HG02759 (cell line): ENCODE measurements around the gene ZC3H12A.

ENCODE experiments used
- ATAC-seq: cut with Tn5 transposase; IDR thresholded peaks from one replicate; pipeline ENCODE4 v1.9.1; 2021; ENCODE audit warnings: mild to moderate bottlenecking, moderate library complexity; ENCODE audit not compliant: unreplicated experiment

The ZC3H12A gene

GRCh38 chr1:37474046-37474696 is at the start of gene ZC3H12A:
Gene ZC3H12A, plus strand, starts transcription at chr1:37474580. Its CDS starts 917 bp downstream, at chr1:37475497.
- ATAC-seq, result peak; percentile 61

GRCh38 chr1:37425221-37425620 is 49.2 kb upstream of the ZC3H12A start:
- ATAC-seq, result no peak

GRCh38 chr1:37429029-37429428 is 45.4 kb upstream of the ZC3H12A start:
- ATAC-seq, result no peak

GRCh38 chr1:37430103-37430985 is 44.0 kb upstream of the ZC3H12A start:
- ATAC-seq, result no peak

GRCh38 chr1:37432716-37433115 is 41.7 kb upstream of the ZC3H12A start:
- ATAC-seq, result no peak

- ATAC-seq, result no peak
Measured at GRCh38 chr1:37433171-37433570, 41.2 kb upstream of the ZC3H12A start.

GRCh38 chr1:37434292-37435225 is 39.8 kb upstream of the ZC3H12A start:
- peak; percentile 55 for ATAC-seq

GRCh38 chr1:37437087-37437486 is 37.3 kb upstream of the ZC3H12A start:
- no peak for ATAC-seq

GRCh38 chr1:37438037-37438868 is 36.1 kb upstream of the ZC3H12A start:
- no peak for ATAC-seq

- no peak for ATAC-seq
Measured at GRCh38 chr1:37438869-37439343, 35.5 kb upstream of the ZC3H12A start.

GRCh38 chr1:37439349-37439995 is 34.9 kb upstream of the ZC3H12A start:
- no peak for ATAC-seq

- no peak for ATAC-seq
Measured at GRCh38 chr1:37441490-37441889, 32.9 kb upstream of the ZC3H12A start.

GRCh38 chr1:37442139-37442538 is 32.2 kb upstream of the ZC3H12A start:
- no peak for ATAC-seq

- no peak for ATAC-seq
Measured at GRCh38 chr1:37442644-37443043, 31.7 kb upstream of the ZC3H12A start.

GRCh38 chr1:37446874-37447273 is 27.5 kb upstream of the ZC3H12A start:
- ATAC-seq, result no peak

- no peak for ATAC-seq
Measured at GRCh38 chr1:37448185-37448584, 26.2 kb upstream of the ZC3H12A start.

GRCh38 chr1:37448691-37449417 is 25.5 kb upstream of the ZC3H12A start:
- no peak for ATAC-seq

- ATAC-seq, result no peak
Measured at GRCh38 chr1:37449936-37450335, 24.4 kb upstream of the ZC3H12A start.

GRCh38 chr1:37452416-37452815 is 22.0 kb upstream of the ZC3H12A start:
- ATAC-seq, result no peak
